ENCODE measurements around the gene USP34.
"Not testable (repeated sequence)": the region's sequence is repeated elsewhere in the genome, so short reads cannot be mapped to it uniquely, and the experiment has no call there.

Gene USP34

GRCh38 chr2:61460163-61460562 lies 10.7 kb downstream of the USP34 start:
- DNase-seq (ENCODE audit: low spot score) = no peak

- no peak for DNase-seq (ENCODE audit: low spot score)
These were observed 14.0 kb downstream of the USP34 start for GRCh38 chr2:61456746-61457420.

- DNase-seq (ENCODE audit: low spot score) = no peak
These were observed 14.7 kb downstream of the USP34 start for GRCh38 chr2:61456070-61456745.

- DNase-seq (ENCODE audit: low spot score) = not testable (repeated sequence)
These were observed 15.9 kb downstream of the USP34 start for GRCh38 chr2:61454972-61455371.

GRCh38 chr2:61454383-61454782 lies 16.5 kb downstream of the USP34 start:
- DNase-seq (ENCODE audit: low spot score) = no peak

GRCh38 chr2:61452392-61452791 lies 18.5 kb downstream of the USP34 start:
- DNase-seq (ENCODE audit: low spot score) = no peak

GRCh38 chr2:61451178-61451577 lies 19.7 kb downstream of the USP34 start:
- no peak for DNase-seq (ENCODE audit: low spot score)

- DNase-seq (ENCODE audit: low spot score) = no peak
These were observed 20.7 kb downstream of the USP34 start for GRCh38 chr2:61450144-61450543.

- no peak for DNase-seq (ENCODE audit: low spot score)
These were observed 22.7 kb downstream of the USP34 start for GRCh38 chr2:61448229-61448628.

GRCh38 chr2:61446971-61447370 lies 23.9 kb downstream of the USP34 start:
- peak; percentile 71 for DNase-seq (ENCODE audit: low spot score)

- peak; percentile 90 for DNase-seq (ENCODE audit: low spot score)
These were observed 27.4 kb downstream of the USP34 start for GRCh38 chr2:61443342-61444041.

- peak; percentile 53 for DNase-seq (ENCODE audit: low spot score)
These were observed 31.5 kb downstream of the USP34 start for GRCh38 chr2:61439241-61440002.

GRCh38 chr2:61438670-61439069 lies 32.2 kb downstream of the USP34 start:
- DNase-seq (ENCODE audit: low spot score) = peak; percentile 49

GRCh38 chr2:61437170-61437569 lies 33.7 kb downstream of the USP34 start:
- DNase-seq (ENCODE audit: low spot score) = no peak

GRCh38 chr2:61436092-61436491 lies 34.8 kb downstream of the USP34 start:
- peak; percentile 28 for DNase-seq (ENCODE audit: low spot score)

GRCh38 chr2:61435291-61435690 lies 35.6 kb downstream of the USP34 start:
- no peak for DNase-seq (ENCODE audit: low spot score)

GRCh38 chr2:61434314-61434713 lies 36.6 kb downstream of the USP34 start:
- peak; percentile 32 for DNase-seq (ENCODE audit: low spot score)

GRCh38 chr2:61433606-61434005 lies 37.3 kb downstream of the USP34 start:
- DNase-seq (ENCODE audit: low spot score) = no peak

- no peak for DNase-seq (ENCODE audit: low spot score)
These were observed 37.9 kb downstream of the USP34 start for GRCh38 chr2:61432990-61433389.

GRCh38 chr2:61431345-61431744 lies 39.5 kb downstream of the USP34 start:
- DNase-seq (ENCODE audit: low spot score) = no peak

GRCh38 chr2:61426267-61426897 lies 44.5 kb downstream of the USP34 start:
- DNase-seq (ENCODE audit: low spot score) = peak; percentile 92

GRCh38 chr2:61425605-61426155 lies 45.2 kb downstream of the USP34 start:
- no peak for DNase-seq (ENCODE audit: low spot score)
